ENCODE measurements around the gene HARBI1. TPM values are rescaled to one million over a fixed set of nuclear protein-coding genes. Genes with fewer than 3 reads are reported as not detected.
A peak's percentile ranks its signal among the peaks of the same experiment; 100 is the strongest.

HARBI1 gene
- total RNA-seq, 4 donors from 2014 or later: 2.8 to 5.6 (median 3.5) TPM

DNA sequence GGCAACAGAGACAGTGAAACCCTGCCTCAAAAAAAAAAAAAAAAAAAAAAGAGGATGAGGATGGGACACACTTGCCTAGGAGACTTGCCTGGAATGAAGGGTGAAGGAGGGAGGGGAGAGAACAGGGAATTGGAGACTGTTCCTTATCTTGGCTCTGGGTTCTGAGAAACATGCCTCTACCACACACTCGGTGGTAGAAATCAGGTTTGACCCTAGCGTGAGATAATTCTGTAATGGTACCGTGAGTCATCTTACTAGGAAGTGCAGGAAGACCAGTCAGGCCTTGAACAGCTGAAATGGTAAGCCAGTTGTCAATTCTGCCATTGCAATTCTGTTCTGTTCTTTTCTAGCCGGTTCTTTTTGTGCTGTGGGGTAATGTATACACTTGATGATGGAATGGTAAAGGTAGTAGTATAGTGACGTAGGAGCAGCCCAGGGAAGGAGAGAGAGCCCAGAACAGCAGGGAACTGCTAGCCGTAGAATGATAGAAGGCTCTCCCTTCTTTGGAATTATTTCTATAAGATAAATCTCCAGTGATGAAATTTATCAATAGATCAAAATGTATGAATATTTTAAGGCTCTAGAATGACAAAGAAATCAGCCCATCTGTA is 19.3 kb downstream of the HARBI1 start:
- H3K27me3 ChIP-seq: no peaks in the 10 kb centered on the region
- H3K9me3 ChIP-seq: no peaks in the 10 kb centered on the region
- no peak for TF ChIP-seq EP300 (IDR thresholded peaks at IDR 0.05)
- TF ChIP-seq, protein P1, sequence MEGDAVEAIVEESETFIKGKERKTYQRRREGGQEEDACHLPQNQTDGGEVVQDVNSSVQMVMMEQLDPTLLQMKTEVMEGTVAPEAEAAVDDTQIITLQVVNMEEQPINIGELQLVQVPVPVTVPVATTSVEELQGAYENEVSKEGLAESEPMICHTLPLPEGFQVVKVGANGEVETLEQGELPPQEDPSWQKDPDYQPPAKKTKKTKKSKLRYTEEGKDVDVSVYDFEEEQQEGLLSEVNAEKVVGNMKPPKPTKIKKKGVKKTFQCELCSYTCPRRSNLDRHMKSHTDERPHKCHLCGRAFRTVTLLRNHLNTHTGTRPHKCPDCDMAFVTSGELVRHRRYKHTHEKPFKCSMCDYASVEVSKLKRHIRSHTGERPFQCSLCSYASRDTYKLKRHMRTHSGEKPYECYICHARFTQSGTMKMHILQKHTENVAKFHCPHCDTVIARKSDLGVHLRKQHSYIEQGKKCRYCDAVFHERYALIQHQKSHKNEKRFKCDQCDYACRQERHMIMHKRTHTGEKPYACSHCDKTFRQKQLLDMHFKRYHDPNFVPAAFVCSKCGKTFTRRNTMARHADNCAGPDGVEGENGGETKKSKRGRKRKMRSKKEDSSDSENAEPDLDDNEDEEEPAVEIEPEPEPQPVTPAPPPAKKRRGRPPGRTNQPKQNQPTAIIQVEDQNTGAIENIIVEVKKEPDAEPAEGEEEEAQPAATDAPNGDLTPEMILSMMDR (IDR thresholded peaks at IDR 0.05): no peak
- no peak for TF ChIP-seq POLR2AphosphoS5 (IDR thresholded peaks at IDR 0.05)
- TF ChIP-seq POLR2A (IDR thresholded peaks at IDR 0.05): no peak
- no peaks in the 10 kb centered on the region for H3K36me3 ChIP-seq
- no peak for DNase-seq (ENCODE audit: low spot score in 2 of 2)
- peaks cover 30% of the 10 kb centered on the region for H3K4me1 ChIP-seq
- 68% methylated on average over 6 of the region's 6 CpGs for WGBS
- no peak overlapping the region for H3K4me3 ChIP-seq
- no peak overlapping the region for H3K27ac ChIP-seq

DNA sequence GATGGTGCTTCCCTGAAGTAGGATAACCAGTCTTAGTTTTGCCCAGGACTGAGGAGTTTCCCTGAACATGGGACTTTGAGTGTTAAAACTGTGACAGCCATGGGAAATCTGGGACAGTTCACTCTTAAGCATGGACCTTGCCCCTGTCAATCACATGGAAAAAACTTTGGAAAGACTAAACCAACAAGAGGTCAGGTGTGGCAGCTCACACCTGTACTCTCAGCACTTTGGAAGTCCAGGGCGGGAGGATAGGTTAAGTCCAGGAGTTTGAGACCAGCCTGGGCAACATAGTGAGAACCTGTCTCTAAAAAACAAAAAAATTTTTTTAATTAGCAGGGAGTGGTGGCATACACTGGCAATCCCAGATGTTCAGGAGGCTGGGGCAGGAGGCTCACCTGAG is 19.9 kb downstream of the HARBI1 start:
- no peaks in the 10 kb centered on the region for H3K27me3 ChIP-seq
- H3K4me3 ChIP-seq: no peak overlapping the region
- WGBS: 100% methylated on average over 1 of the region's 1 CpG
- no peaks in the 10 kb centered on the region for H3K9me3 ChIP-seq
- TF ChIP-seq POLR2AphosphoS5 (IDR thresholded peaks at IDR 0.05) (no peak), POLR2A (IDR thresholded peaks at IDR 0.05) (no peak), EP300 (IDR thresholded peaks at IDR 0.05) (no peak)
- TF ChIP-seq, protein P1 (IDR thresholded peaks at IDR 0.05): no peak
- H3K27ac ChIP-seq: no peak overlapping the region
- DNase-seq (ENCODE audit: low spot score in 2 of 2): no peak
- H3K36me3 ChIP-seq: no peaks in the 10 kb centered on the region
- peaks cover 36% of the 10 kb centered on the region for H3K4me1 ChIP-seq

DNA sequence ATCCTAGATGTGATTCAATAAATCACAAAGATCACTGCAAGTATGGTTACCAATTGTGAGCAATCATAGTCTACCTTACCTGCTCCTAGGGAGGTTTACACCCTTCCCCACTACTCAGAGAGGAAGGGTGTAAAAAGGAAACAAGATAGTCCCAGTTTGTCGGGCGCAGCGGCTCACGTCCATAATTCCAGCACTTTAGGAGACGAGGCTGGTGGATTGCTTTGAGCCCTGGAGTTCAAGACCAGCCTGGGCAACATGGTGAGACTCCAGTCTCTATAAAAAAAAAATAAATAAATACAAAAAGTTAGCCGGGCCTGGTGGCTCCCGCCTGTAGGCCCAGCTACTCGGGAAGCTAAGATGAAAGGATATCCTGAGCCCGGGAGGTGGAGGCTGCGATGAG is 22.2 kb downstream of the HARBI1 start:
- 84% methylated on average over 10 of the region's 10 CpGs for WGBS
- DNase-seq (ENCODE audit: low spot score in 2 of 2): no peak
- TF ChIP-seq, protein P1 (IDR thresholded peaks at IDR 0.05): no peak
- no peak for TF ChIP-seq POLR2A (IDR thresholded peaks at IDR 0.05)
- TF ChIP-seq POLR2AphosphoS5 (IDR thresholded peaks at IDR 0.05): no peak
- H3K4me3 ChIP-seq: no peak overlapping the region
- no peak overlapping the region for H3K27ac ChIP-seq
- no peaks in the 10 kb centered on the region for H3K9me3 ChIP-seq
- no peaks in the 10 kb centered on the region for H3K36me3 ChIP-seq
- H3K27me3 ChIP-seq: no peaks in the 10 kb centered on the region
- peaks cover 45% of the 10 kb centered on the region for H3K4me1 ChIP-seq

DNA sequence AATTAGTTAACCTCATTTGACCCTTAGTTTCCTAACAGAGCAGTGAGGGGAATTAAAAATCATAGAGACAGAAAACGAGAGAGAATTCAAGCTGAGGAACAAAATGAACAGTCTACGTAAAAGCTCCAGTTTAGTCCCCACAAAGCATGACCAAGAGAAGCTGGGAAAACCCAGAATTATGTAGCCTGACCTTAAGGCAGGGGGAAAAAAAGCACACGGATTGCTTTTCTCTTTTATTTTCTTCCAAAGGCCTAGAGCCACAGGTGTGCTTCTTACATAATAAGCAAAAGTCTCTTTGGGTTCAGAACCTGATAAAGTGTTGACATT is 22.7 kb downstream of the HARBI1 start:
- Histone ChIP-seq H3K4me1 (peaks cover 49% of the 10 kb centered on the region), H3K36me3 (no peaks in the 10 kb centered on the region), H3K9me3 (no peaks in the 10 kb centered on the region), H3K27ac (peak overlapping the region; percentile 86), H3K27me3 (no peaks in the 10 kb centered on the region), H3K4me3 (peak overlapping the region; percentile 93)
- TF ChIP-seq POLR2AphosphoS5 (IDR thresholded peaks at IDR 0.05): no peak
- TF ChIP-seq POLR2A (IDR thresholded peaks at IDR 0.05): no peak
- TF ChIP-seq EP300 (IDR thresholded peaks at IDR 0.05): no peak
- TF ChIP-seq, protein P1 (IDR thresholded peaks at IDR 0.05): no peak
- DNase-seq (ENCODE audit: low spot score in 2 of 2): no peak
- WGBS: 33% methylated on average over 3 of the region's 3 CpGs

DNA sequence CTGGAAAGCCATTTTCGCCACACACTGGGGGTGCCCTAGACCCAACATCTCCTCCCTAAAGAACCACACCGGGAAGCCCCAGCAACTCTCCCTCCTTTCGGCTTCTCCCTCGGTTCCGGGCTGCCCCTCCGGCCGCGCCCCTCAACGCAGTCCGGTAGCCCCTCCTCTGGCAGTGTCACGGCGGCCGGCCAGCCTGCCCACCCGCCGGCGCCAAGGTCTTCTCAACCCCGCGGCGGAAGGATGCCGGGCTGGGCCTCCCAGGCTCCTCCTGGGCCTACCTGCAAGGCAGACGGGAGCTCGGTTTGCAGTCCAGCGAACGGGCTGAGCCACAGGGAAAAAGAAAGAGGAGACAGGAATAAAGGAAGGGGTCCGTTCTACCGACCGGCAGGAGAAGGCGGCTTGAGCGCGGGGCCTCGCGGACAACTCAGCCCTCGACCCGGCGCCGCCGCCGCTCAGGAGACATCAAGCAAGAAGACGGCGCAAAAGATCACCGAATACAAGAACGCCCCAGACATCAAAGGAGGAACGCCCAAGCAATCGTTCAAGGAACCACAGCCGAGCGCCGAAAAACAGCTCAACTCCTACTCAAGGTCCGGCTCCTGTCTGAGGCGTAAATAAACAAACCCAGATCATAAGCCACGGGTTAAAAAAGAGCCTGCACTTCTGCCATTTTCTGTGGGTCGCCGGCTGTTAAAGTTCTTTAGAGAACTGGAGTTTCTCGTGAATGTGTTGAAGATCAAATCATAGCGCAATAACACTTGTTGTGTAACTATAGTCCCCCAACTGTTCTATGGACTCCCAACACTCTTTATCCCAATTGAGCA is 23.3 kb downstream of the HARBI1 start, which contains the start of gene AMBRA1:
Gene AMBRA1 (minus strand): TSS at position 474 of the 824 bp plus-strand sequence. CDS start 45,643 bp downstream, outside the sequence.
- no peak for TF ChIP-seq POLR2A (IDR thresholded peaks at IDR 0.05)
- peak in 2 of 3 donors; percentile 36 to 63 for TF ChIP-seq POLR2AphosphoS5 (IDR thresholded peaks at IDR 0.05)
- TF ChIP-seq, protein P1 (IDR thresholded peaks at IDR 0.05): no peak
- no peak for TF ChIP-seq EP300 (IDR thresholded peaks at IDR 0.05)
- Histone ChIP-seq H3K4me1 (peaks cover 53% of the 10 kb centered on the region), H3K4me3 (peak within 1 kb of the TSS; percentile 93)

More for the DNA sequence above, 23.3 kb downstream of the HARBI1 start, which contains the start of gene AMBRA1:
- Histone ChIP-seq H3K27me3 (no peaks in the 10 kb centered on the region), H3K9me3 (no peaks in the 10 kb centered on the region), H3K36me3 (no peaks in the 10 kb centered on the region), H3K27ac (peak within 1 kb of the TSS; percentile 86)
- DNase-seq (ENCODE audit: low spot score in 2 of 2): peak; percentile 91 to 94
- 1% methylated on average over 53 of the region's 54 CpGs for WGBS

Data from suprapubic skin (tissue), 4 donors.